Effector memory CD4-positive, alpha-beta T cell (primary cell): ENCODE data around the gene IGF1.

Experiments used
- DNase-seq, 3 donors: peaks; one replicate each; pipeline ENCODE4 v3.0.0-alpha.2; 2020
- H3K27ac ChIP-seq: 2 replicates; pipeline ENCODE4 v1.7.0; 2013; ENCODE audit warnings: mild to moderate bottlenecking, low read length, moderate library complexity; ENCODE audit not compliant: insufficient read depth, poor library complexity, severe bottlenecking
- H3K27me3 ChIP-seq: replicated peaks from 2 replicates; pipeline ENCODE4 v1.7.0; 2013; ENCODE audit warnings: mild to moderate bottlenecking, low read length; ENCODE audit not compliant: insufficient read depth, control insufficient read depth, poor library complexity, severe bottlenecking
- H3K36me3 ChIP-seq: 2 replicates; pipeline ENCODE4 v1.7.0; 2013; ENCODE audit warnings: mild to moderate bottlenecking, low read length, moderate library complexity; ENCODE audit not compliant: control insufficient read depth, insufficient read depth
- H3K4me1 ChIP-seq: 2 replicates; pipeline ENCODE4 v1.7.0; 2013; ENCODE audit warnings: low read length, mild to moderate bottlenecking; ENCODE audit not compliant: control insufficient read depth, insufficient read depth, poor library complexity, severe bottlenecking
- H3K4me3 ChIP-seq: 2 replicates; pipeline ENCODE4 v1.7.0; 2013; ENCODE audit warnings: low read length, low read depth, mild to moderate bottlenecking; ENCODE audit not compliant: insufficient read depth, poor library complexity, severe bottlenecking
- H3K9me3 ChIP-seq: 2 replicates; pipeline ENCODE4 v1.7.0; 2013; ENCODE audit warnings: mild to moderate bottlenecking, low read length, moderate library complexity; ENCODE audit not compliant: control insufficient read depth

The IGF1 gene

DNA sequence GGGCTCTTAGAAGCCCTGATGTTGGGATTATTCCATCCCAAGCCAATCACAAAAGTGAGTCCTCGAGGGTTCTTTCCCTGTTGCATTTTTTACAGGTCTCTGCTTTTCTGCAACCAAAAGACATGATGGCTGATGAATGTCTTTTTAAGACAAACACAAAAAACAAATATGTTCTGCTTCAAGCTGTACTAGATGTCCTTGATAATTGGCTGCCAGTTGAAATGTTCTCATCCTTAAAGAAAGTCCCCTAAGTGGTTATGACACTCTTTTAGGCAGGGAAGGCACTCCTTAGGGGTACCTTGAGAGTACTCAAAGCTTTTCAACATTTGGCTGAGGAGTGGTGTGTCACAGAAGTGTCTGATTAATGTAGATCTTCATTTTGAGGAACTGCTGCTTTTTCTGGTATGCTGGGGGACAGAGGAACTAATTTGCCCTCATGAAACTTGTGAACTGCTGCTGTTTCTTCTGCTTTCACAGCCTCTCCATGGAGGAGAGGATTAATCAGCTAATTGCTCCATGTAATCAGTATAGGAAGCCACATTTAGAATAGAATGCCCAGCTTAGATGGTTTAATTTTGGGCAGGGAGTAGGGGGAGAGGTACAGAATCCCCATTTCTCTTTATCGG lies 22.8 kb upstream of the IGF1 start:
- Histone ChIP-seq H3K4me3 (no peak overlapping the region), H3K9me3 (no peaks in the 10 kb centered on the region), H3K36me3 (no peaks in the 10 kb centered on the region), H3K27ac (no peak overlapping the region), H3K4me1 (no peaks in the 10 kb centered on the region), H3K27me3 (no peaks in the 10 kb centered on the region)
- DNase-seq, result no peak

- Histone ChIP-seq H3K4me1 (no peaks in the 10 kb centered on the region), H3K27me3 (no peaks in the 10 kb centered on the region), H3K4me3 (no peak overlapping the region), H3K36me3 (no peaks in the 10 kb centered on the region), H3K9me3 (no peaks in the 10 kb centered on the region), H3K27ac (no peak overlapping the region)
- no peak for DNase-seq
These were observed 21.4 kb upstream of the IGF1 start for GRCh38 chr12:102501773-102502172.

DNA sequence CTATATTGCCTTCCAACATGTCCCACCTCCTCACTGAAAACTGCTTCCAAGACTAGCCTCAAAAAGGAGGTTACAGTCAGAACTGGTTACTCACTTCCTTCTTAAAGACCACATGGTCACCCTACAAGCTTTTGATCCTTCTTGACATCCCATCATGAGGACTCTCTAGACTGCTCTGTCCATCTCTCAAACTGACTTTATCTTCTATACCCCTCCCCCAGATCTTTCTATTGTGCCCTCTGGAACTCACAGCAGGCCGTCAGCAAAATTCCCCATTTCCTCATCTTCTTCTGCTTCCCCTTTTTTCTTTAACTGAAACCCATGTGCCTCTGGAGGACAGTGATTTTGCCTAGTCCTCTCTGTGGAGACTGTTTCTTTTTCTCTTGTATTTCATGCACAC lies 18.1 kb upstream of the IGF1 start:
- H3K4me3 ChIP-seq, result no peak overlapping the region
- no peaks in the 10 kb centered on the region for H3K27me3 ChIP-seq
- DNase-seq, result no peak

DNA sequence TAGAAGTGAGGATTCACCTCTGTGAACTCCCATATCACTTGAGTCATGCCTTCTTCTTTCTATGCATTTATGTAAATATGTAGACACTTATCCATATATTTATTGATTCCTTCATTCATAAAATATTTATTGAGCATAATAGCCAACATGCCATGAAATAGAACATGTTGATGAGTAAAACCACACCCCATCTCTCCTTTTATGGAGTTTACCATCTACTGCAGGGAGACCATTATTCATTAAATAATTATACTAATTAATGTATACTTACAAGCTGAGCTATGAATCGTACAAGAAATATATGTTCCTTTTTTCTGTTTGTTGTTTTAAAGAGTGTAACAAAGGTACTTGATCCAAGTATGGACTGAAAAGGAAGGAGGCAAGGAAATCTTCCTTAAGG lies 17.4 kb upstream of the IGF1 start:
- H3K27me3 ChIP-seq, result no peaks in the 10 kb centered on the region
- DNase-seq, result no peak
- H3K4me1 ChIP-seq, result no peaks in the 10 kb centered on the region
- H3K27ac ChIP-seq, result no peak overlapping the region
- H3K4me3 ChIP-seq, result no peak overlapping the region
- no peaks in the 10 kb centered on the region for H3K36me3 ChIP-seq
- no peaks in the 10 kb centered on the region for H3K9me3 ChIP-seq

More for the DNA sequence above, 18.1 kb upstream of the IGF1 start:
- no peaks in the 10 kb centered on the region for H3K9me3 ChIP-seq
- H3K27ac ChIP-seq, result no peak overlapping the region
- no peaks in the 10 kb centered on the region for H3K4me1 ChIP-seq
- H3K36me3 ChIP-seq, result no peaks in the 10 kb centered on the region

DNA sequence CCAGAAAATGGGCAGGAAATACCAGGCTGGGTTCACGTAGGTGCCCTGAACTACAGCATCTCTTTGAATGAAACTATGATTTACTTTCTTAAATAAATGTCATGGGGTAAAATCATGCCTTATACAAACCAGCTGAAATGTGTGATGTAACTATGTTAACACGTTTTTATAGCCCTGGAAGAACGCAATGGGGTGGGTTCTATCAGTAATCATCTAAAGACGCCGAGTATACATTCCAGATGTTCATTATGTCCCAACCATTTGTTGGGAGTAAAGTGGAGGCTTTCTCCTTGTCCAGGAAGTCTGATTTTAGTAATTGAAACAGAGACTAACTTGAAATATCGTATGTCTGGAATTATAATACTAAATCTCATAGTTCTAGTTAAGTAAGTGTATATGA lies 16.2 kb upstream of the IGF1 start:
- H3K4me1 ChIP-seq, result no peaks in the 10 kb centered on the region
- no peak overlapping the region for H3K27ac ChIP-seq
- H3K36me3 ChIP-seq, result no peaks in the 10 kb centered on the region
- no peak overlapping the region for H3K4me3 ChIP-seq
- no peak for DNase-seq
- no peaks in the 10 kb centered on the region for H3K27me3 ChIP-seq
- no peaks in the 10 kb centered on the region for H3K9me3 ChIP-seq

GRCh38 chr12:102487226-102487625 lies 6.9 kb upstream of the IGF1 start:
- Histone ChIP-seq H3K27me3 (no peaks in the 10 kb centered on the region), H3K27ac (no peak overlapping the region), H3K36me3 (no peaks in the 10 kb centered on the region), H3K9me3 (no peaks in the 10 kb centered on the region), H3K4me3 (no peak overlapping the region), H3K4me1 (no peaks in the 10 kb centered on the region)
- DNase-seq, result no peak

DNA sequence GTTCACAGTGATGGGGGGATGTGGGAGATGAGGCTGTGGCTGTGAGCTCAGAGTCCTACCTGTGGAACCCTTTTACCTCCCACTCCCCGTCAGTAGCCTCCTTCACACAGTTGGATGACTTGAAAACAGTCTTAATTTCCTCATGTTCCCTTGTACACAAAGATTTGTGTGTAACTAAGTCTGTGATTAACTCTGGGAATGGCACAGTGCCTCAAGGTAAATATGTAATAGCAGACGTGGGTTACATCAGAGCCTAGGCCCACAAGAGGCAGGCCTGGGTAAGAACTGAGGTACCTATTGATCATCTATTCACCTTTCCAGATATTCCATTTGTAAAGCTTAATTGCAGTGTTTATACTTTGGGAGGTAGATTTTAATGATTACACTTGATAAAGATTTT lies 5.8 kb upstream of the IGF1 start:
- Histone ChIP-seq H3K27ac (no peak overlapping the region), H3K27me3 (no peaks in the 10 kb centered on the region), H3K36me3 (no peaks in the 10 kb centered on the region), H3K4me1 (no peaks in the 10 kb centered on the region), H3K4me3 (no peak overlapping the region), H3K9me3 (no peaks in the 10 kb centered on the region)
- DNase-seq, result no peak

DNA sequence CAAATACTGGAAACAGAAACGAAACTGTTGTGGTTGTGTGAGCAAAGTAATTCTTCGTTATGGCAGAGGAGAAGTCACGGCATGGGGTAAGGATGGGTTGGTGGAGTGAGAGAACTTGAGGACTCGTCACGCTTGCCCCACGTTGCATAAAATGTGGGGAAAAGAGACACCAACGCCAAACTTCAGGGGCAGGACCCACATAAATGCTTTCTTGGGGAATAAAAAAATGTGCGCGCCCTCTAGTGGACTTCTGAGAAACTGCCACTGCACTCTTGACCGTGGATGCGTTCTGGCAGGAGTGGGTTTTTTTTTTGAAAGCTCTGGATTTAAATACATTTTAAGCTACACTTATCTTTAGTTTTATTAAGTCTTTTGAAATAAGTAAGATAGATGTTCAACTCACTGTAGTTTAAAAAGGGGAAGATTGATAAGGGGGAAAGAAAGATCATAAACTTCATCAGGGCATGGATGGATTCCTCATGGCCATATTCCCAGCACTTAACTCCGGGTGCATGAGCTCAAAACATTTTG lies 4.1 kb upstream of the IGF1 start:
- Histone ChIP-seq H3K36me3 (no peaks in the 10 kb centered on the region), H3K4me1 (no peaks in the 10 kb centered on the region), H3K9me3 (no peaks in the 10 kb centered on the region), H3K4me3 (no peak overlapping the region), H3K27ac (no peak overlapping the region), H3K27me3 (no peaks in the 10 kb centered on the region)
- peak in 1 of 3 donors; percentile 12 for DNase-seq

DNA sequence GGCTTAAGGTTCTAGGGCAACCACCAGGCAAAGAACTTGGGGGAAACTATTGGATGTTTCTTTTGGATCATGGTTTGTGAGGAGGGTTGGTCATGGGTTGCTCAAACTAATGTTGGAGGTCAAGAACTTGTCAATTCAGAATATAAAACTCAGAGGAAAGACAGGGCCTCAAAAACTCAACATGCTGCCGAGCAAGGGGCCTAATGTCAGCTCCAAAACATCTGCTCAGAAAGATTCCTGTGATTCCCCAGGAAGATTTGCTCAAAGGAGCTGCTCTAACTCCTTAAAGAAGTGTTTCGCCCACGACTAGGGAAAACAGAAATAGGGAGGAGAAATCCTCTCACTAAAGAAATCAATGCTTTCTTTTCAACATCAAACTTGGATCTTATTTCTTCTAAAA lies 3.7 kb upstream of the IGF1 start:
- Histone ChIP-seq H3K4me3 (no peak overlapping the region), H3K27ac (no peak overlapping the region)

GRCh38 chr12:102483466-102483865 lies 3.1 kb upstream of the IGF1 start:
- no peak for DNase-seq
- H3K9me3 ChIP-seq, result no peaks in the 10 kb centered on the region
- H3K27me3 ChIP-seq, result no peaks in the 10 kb centered on the region
- H3K36me3 ChIP-seq, result no peaks in the 10 kb centered on the region
- no peak overlapping the region for H3K4me3 ChIP-seq
- H3K27ac ChIP-seq, result no peak overlapping the region
- H3K4me1 ChIP-seq, result no peaks in the 10 kb centered on the region

More for the DNA sequence above, 3.7 kb upstream of the IGF1 start:
- DNase-seq, result no peak
- Histone ChIP-seq H3K36me3 (no peaks in the 10 kb centered on the region), H3K9me3 (no peaks in the 10 kb centered on the region), H3K4me1 (no peaks in the 10 kb centered on the region), H3K27me3 (no peaks in the 10 kb centered on the region)
